GM12873 (cell line): ENCODE data around the gene DNAJC17.
A peak's percentile ranks its signal among the peaks of the same experiment; 100 is the strongest.

Source experiments
- CTCF ChIP-seq: IDR thresholded peaks from 2 replicates; pipeline ENCODE4 v1.5.1; 2012; ENCODE audit warnings: low read depth, mild to moderate bottlenecking, moderate library complexity, low read length, control low read depth; ENCODE audit not compliant: insufficient read depth; ENCODE audit errors: missing control alignments

The DNAJC17 gene

GRCh38 chr15:40789999-40790398 is 17.3 kb downstream of the DNAJC17 start:
- TF ChIP-seq CTCF: no peak

- TF ChIP-seq CTCF: no peak
These were observed 18.2 kb downstream of the DNAJC17 start for GRCh38 chr15:40789119-40789518.

- TF ChIP-seq CTCF: no peak
These were observed 19.3 kb downstream of the DNAJC17 start for GRCh38 chr15:40787991-40788390.

GRCh38 chr15:40787344-40787841 is 19.9 kb downstream of the DNAJC17 start:
- no peak for TF ChIP-seq CTCF

GRCh38 chr15:40785814-40786213 is 21.5 kb downstream of the DNAJC17 start:
- no peak for TF ChIP-seq CTCF

GRCh38 chr15:40785164-40785563 is 22.1 kb downstream of the DNAJC17 start:
- TF ChIP-seq CTCF: no peak

GRCh38 chr15:40782609-40783227 is 24.6 kb downstream of the DNAJC17 start:
- peak; percentile 98 for TF ChIP-seq CTCF
